HG03460 (cell line): ENCODE data around the gene SNAI3.

ENCODE experiments used
- ATAC-seq: cut with Tn5 transposase; IDR thresholded peaks from one replicate; pipeline ENCODE4 v1.9.1; 2021; ENCODE audit not compliant: unreplicated experiment

SNAI3 gene

DNA sequence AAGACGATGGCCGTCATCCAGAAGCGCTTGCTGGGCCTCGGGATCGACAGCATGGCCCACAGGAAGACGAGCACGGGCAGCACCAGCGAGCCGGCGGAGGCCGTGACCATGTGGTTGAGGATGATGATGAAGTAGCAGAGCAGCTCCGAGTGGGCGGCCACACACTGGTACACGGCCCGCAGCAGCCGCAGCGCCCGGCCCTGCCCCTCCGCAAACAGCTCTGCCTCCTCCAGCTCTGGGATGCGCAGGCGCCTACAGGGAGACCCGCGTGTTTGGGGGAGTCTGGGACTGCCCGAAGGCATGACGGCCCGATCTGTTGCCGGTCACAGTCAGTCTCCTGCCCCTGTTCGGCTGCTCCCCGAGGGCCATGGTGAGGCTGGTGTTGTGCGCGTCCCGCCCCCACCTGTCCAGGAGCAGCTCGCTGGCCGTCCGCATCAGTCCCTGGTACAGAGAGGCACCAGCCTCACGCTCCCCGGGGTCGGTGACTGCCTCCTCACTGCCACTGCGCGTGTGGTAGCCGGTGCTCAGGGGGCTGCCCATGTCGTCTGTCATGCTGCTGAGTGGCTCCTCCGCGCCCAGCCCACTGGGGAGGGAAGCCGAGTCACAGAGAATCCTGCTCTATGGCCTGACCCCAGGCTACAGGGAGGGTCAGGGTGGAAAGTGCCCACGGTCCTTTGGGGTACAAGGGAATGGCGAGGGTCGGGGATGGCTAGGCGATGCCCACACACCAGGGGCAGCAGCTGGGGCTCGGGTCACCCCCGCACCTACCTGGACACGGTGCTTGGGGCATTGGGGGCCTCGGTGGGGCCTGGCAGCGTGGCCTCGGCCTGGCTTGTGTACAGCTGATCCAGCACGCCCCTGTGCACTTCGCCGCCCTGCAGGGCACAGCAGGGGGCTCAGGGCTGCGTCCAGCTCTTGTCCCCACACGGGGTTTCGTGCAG is 35.8 kb upstream of the SNAI3 start:
- ATAC-seq = no peak

DNA sequence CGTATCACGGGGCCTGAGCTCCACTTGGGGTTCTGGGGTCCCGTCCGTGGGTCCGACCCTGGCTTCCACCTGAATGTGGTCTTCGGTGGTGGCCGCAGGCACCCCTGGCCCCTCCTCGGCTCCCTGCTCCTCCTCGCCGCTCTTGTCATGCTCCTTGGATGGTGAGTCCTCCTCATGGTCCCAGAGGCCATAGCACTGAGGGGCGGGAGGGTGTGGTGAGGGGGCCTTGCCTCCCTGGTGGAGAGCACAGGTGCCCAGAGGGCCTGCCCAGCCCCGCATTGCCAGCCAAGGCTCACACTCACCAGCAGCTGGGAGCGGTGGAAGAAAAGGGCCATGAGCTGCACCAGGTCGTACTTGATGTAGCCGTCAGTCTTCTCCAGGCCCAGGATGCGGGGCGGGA is 34.9 kb upstream of the SNAI3 start:
- no peak for ATAC-seq

DNA sequence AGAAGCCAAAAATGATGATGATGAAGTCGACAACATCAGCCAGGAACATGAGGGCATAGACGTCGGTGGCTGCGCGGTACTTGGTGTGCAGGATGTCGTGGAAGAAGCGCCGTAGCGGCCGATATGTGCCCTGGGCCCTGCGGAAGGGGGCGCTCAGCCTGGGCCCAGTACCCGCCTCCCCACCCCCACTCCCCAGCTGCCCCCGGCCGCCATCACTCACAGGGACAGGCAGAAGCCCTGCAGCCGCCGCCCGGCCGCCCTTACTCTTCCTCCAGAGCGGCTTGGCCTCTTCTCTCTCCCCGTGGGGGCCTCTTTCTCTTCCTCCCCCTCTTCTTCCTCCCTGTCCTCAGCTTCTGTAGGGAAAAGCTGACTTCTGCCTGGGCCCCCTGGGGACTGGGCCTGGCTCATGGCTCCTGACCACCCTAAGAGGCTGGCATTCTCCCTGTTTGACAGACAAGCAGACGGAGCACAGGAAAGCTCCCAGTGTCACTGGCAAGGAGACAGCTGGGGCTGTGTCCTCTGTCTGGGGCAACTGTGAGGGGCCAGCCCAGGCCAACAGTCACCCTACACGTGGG is 34.2 kb upstream of the SNAI3 start:
- no peak for ATAC-seq

DNA sequence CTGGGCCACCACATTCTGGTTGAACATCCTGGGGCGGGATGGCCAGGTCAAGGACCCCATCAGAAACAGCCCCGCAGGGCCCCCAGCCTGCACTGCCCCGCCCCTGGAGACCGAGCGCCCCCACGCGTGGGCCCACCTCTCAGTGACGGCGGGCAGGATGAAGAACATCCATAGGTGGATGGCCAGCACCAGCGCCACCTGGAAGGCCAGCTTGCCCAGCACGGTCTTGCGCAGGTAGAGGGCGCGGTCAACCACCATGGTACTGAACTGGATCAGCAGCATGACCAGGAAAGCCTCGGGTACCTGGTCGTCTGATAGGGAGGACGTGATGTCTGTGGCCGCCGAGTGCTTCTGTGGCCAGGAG is 33.6 kb upstream of the SNAI3 start:
- no peak for ATAC-seq

DNA sequence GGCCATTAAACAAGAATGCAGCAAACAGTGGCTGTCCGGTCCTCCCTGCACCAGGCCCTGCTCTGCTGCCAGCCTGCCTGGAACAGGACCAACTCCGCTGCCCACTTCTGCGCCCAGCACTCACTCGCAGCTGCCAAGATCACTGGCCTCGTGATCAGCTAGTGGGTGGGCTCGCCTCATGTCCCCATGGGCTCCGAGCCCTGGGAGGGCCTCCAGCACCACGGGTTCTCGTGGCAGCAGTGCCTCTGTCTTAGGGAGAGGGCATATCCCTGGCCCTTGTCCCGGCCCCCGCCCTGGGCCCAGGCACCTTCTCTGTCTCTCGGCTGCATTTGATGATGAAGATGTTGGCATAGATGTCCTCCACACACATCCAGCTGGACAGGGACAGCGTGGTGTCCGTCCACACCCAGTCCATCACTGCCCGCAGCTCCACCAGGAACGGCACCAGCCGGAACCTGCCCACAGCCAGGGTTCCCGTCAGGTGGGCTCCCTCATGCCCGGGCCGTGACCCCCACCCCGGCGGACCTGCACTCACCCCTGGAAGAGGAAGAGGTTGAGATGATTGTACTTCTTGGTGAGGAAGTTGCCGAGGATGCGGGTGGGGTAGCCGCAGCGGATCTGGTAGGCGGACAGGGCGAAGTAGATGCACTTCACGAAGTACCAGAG is 33.1 kb upstream of the SNAI3 start:
- no peak for ATAC-seq

DNA sequence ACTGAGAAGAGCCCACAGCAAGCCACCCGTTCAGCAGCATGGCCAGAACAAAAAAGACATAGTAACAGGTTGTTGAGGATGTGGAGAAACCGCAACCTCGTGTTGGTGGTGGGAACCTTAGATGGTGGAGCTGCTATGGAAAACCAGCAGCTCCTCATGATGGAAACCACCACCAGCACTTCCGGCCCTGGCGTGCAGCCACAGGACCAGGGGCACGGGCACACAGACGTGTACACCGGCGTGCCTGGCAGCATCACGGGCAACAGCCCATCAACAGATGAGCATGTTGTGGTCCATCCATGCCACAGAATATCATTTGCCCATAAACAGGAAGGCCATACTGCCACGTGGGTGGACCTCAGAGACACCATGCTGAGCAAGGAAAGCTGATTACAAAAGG is 31.9 kb upstream of the SNAI3 start:
- ATAC-seq = no peak

DNA sequence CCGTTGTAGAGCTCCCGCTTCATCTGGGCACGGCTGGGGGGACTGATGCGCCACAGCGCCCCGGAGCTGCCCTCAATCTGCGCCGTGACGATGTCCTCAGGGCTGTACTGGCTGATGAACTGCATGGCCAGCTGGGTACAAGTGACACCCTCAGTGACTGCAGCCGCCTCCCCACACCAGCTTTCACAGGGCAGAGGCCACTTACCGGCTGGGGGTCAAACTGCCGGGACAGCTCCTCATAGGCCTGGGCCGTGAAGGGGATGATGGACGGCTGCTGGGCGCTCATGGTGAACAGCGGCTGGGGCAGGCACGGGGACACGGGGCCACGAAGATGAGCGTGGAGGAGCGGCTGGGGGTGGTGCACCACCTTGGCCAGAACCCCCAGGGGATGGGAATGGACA is 30.3 kb upstream of the SNAI3 start:
- no peak for ATAC-seq

DNA sequence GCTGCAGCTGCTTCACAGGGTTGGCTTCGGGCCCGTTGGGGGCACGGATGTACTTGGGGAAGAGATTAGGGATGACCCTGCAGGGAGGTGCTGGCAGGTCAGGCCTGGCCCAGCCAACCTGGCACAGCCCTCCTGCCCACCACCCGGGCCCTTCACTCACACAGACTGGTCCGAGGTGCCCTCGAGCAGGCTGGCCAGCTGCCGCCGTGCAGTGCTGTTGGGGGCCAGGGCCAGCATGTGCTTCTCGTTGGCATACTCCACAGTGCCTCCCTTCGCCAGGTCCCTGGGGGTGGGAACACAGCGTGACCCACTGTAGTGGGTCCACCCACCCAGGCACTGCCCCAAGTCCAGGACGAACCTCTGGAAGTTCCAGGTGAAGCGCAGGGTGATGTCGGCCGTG is 29.9 kb upstream of the SNAI3 start:
- ATAC-seq = no peak

DNA sequence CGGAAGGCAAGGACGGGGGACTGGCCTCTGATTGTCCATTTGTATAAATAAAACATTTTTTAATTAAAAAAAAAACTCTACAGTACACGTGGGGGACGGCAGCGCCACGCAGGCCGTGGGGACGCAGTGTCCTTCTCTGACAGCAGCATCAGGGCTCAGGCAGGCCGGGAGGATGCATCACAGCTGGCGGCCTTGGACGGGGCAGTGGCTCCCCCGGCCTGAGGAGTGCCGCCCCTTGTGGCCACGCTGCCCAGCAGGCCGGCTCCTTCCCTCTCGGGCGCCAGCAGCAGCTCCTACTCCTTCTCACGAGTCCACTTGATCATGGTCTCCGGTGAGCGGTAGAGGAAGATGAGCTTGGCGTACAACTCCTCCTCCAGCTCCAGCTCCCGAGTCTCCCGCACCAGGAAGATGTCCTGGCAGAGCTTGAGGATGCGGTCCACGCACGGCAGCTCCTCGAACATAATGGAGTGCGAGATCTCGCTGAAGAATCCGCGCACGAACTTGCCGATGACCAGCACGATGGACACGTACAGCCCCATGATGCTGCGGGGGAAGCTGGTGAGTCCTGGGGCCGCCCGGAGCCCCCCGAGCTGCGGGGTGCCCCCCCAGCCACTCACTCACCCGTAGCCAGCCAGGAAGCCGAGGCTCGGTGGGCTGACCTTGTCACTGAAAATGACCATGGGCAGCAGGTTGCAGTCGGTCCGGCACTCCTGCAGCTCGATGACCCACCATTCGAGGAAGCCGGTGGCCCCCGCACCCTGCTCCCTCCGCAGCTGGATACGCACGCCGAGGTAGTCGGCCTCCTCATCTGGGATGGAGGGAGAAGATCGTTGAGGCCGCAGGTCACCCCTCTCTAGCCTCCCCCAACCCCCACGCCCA is 29.2 kb upstream of the SNAI3 start:
- no peak for ATAC-seq

DNA sequence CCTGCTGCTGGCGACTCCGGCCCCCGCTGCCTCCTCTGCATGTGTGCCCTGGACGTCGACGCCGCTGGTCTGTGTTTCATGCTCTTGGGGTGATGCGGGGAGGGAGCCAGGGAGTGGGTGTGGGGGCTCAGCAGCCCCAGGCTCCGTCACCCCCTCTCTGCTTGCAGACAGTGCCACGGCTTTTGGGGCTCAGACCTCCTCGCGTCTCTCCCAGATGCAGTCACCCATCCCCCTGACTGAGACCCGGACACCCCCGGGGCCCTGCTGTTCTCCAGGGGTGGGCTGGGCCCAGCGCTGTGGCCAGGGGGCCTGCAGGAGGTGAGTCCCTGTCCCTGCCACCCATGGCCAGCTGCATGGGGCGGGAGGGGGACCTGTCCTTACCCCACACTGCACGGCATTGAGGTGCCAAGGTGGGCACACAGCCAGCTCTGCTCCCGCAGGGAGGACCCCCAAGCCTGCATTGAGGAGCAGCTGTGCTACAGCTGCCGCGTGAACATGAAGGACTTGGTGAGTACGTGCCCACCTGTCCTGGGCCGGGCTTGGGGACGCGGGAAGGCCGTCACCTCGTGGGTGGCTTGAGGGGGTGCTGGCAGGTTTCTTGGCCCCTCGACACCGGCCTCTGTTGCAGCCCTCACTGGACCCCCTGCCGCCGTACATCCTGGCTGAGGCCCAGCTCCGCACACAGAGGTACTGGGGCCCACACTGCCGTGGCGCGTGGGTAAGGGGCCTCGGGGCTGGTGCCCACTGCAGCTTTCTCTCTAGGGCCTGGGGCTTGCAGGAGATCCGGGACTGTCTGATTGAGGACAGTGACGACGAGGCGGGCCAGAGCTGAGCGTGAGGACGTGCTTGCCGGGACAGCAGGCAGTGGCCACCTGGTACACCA is 28.4 kb upstream of the SNAI3 start:
- ATAC-seq = no peak

DNA sequence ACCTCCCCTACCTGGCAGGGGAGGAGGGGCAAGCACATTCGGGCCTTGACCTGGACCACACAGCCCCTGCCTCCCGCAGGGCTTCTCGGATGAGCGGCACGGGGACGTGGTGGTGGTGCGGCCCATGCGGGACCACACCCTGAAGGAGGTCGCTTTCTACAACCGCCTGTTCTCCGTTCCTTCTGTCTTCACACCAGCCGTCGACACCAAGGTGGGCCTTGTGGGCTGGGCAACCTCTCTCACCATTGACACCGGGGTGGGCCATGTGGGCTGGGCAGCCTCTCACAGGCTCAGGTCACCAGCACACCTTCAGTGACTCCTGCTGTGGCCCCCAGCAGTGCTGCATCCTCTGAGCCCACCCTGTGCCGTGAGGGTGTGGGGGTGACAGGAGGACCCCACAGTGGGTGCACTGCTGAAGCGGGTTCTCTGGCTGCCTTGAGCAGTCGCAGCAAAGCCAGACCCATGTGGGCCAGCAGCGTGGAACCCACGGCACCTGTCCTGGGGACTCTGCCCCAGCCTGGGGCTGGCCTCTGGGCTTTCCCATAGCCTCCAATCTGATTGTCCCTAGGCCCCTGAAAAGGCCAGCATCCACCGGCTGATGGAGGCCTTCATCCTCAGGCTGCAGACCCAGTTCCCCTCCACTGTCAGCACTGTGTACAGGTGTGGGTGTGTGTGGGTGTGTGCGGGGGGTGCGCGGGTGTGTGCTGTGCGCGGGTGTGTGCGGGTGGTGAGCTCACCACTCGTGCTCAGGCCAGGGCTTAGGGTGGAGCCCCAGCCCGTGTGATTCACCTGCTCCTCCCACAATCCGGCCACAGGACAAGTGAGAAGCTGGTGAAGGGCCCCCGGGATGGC is 27.5 kb upstream of the SNAI3 start:
- no peak for ATAC-seq

DNA sequence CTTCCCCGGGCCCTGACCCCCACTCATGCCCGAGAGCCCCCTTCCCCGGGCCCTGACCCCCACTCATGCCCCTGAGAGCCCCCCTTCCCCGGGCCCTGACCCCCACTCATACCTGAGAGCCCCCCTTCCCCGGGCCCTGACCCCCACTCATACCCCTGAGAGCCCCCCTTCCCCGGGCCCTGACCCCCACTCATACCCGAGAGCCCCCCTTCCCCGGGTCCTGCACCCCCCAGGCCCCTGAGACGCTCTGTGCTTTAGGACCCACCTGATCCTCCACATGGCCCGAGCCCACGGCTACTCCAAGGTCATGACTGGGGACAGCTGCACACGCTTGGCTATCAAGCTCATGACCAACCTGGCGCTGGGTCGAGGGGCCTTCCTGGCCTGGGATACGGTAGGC is 26.7 kb upstream of the SNAI3 start:
- no peak for ATAC-seq

DNA sequence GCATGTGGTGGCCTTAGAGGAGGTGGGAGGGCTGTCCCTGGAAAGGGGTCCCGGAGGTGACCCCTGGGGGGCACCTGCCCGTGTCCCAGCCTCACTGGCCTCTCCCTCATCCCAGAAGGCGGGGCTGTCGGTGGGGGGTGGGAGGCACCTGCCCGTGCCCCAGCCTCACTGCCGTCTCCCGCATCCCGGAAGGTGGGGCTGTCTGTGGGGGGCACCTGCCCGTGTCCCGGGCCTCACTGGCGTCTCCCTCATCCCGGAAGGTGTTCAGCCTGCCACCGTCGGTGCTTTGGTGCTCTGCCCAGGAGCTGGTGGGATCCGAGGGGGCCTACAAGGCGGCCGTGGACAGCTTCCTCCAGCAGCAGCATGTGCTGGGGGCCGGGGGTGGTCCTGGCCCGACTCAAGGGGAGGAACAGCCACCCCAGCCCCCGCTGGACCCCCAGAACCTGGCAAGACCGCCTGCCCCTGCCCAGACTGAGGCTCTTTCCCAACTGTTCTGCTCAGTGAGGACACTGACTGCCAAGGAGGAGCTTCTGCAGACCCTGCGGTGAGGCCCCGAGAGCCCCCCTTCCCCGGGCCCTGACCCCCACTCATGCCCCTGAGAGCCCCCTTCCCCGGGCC is 26.2 kb upstream of the SNAI3 start:
- no peak for ATAC-seq

DNA sequence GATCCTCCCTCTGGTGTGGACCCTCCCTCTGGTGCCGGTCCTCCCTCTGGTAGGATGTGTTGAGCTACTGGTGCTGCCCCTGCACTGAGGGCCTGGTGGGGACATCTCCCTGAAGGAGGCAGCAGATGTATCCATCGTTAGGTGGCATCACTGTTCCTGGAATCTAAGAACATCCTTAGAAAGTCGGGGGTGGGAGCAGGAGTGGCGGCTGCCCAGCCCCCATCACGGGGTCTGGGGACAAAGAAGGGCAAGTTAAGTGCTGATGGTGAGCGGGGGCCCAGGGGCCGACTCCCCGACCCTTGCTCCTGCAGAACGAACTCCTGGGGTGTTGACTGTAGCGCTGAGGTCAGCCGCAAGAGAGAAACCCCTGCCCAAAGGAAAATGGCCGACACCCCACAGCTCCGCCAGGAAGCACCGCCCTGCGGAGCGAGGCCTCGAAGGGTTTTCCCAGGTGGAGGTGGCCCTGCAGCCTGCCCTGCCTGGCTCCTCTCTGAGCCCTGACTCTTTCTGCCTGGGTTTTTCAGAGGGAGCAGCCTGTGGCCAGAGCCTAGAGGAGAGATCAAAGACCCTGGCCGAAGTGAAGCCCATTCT is 25.5 kb upstream of the SNAI3 start:
- no peak for ATAC-seq

DNA sequence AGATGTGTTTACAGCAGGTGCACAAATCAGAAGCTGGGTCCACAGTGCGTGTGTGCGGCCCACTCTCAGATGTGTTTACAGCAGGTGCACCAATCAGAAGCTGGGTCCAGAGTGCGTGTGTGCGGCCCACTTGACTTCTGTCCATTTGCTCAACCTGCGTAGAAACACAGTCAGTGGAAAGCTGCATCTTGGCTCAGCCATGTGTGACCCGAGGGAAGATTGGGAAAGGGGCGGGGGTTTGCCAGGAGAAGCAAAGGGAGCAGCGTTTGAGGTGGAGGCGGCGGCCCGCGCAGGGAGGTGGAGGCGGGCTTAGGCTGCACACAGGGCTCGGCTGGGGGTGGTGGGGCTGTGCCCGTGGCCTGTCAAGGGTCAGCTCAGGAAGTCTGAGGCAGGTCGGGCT is 24.2 kb upstream of the SNAI3 start:
- no peak for ATAC-seq

DNA sequence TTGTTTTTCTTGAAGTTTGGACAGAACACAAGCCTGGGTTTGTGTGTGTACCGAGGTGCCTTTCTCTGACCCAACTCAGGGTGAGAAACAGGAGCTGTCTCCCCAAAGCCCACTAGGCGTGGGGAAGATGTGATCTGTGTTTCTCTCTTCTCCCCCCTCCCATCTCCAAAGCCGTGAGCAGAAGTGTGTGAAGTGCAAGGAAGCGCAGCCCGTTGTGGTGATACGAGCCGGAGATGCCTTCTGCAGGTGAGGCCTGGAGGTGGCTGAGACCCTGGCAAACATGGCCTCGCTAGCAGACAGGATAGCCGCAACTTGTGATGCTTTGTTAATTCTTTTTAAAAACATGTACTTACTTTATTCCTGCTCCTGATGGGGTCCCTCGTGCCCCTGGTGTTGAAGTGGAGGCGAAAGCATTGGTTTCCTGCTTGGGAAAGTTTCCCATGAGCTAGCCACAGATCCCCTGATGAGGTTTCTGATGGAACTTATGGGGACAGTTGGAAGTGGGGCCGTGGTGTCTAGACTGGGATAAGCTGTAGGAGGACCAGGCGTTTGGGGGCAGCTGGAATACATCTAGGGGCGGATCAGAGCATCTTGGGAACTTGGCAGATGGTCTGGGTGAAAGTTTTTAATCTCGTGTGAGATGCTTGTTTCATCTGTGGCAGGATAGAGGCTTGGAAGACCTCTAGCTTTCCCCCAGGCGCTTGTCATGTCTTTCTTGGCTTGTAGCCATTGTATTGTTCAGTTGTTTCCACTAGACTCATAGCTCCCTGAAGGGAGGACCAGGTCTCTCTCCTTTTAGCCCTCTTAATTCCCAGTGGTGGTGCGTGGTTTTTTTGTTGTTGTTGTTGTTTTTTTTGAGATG is 20.9 kb upstream of the SNAI3 start:
- ATAC-seq = no peak

DNA sequence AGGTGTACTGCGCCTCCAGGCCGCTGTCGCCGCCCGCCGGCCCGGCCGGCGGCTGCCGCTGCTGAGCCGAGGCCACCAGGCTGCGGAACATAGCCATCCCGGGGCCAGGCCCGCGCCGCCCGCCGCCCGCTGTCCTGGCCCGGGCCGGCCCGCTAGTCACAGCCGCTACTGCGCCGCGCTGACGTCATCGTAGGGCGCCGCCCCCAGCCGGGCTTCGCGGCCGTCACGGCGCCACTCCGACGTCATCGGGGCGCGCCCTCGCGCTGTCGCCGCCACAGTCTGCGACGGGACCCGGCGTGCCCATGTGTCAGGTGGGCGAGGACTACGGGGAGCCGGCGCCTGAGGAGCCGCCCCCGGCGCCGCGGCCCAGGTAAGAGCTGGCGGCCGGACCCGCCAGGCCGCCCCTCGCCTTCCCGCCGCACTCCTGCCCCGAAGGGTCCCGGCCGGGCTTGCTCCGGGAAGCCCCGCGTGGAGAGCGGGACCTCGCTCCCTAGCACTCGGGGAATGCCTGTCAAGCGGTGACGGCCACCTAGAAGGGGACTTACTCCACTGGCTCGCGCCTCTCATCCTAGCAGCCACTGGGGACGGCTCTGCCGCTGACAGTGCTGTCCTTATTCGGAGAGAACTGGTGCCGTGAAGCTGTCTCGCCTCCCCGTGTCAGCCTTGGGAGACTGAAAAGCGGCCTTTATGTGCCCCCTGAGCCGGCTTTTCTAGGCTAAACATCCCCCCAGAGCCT is 20.1 kb upstream of the SNAI3 start, which contains the start of the genes CTU2 and RNF166:
Gene CTU2 (plus strand): TSS at position 275 of the 736 bp plus-strand sequence. CDS start 28 bp downstream, at position 303.
Gene RNF166 (minus strand): TSS at position 180 of the 736 bp plus-strand sequence. CDS start 83 bp downstream, at position 97.
- ATAC-seq = peak; percentile 60
